ENCODE measurements around the gene ACOT12.

Gene ACOT12

GRCh38 chr5:81313278-81313677 is 80.7 kb downstream of the ACOT12 start:
- H3K4me1 ChIP-seq (ENCODE audit: control insufficient read depth in 1 of 2, insufficient read depth in 1 of 2, low read depth in 1 of 2, low read length in 1 of 2), result no peaks in the 10 kb centered on the region
- no peaks in the 10 kb centered on the region for H3K9me3 ChIP-seq
- no peak overlapping the region for H3K27ac ChIP-seq
- no peaks in the 10 kb centered on the region for H3K27me3 ChIP-seq
- no peak overlapping the region for H3K4me3 ChIP-seq (ENCODE audit: low read depth in 1 of 2, low read length in 1 of 2)
- TF ChIP-seq, protein P1, sequence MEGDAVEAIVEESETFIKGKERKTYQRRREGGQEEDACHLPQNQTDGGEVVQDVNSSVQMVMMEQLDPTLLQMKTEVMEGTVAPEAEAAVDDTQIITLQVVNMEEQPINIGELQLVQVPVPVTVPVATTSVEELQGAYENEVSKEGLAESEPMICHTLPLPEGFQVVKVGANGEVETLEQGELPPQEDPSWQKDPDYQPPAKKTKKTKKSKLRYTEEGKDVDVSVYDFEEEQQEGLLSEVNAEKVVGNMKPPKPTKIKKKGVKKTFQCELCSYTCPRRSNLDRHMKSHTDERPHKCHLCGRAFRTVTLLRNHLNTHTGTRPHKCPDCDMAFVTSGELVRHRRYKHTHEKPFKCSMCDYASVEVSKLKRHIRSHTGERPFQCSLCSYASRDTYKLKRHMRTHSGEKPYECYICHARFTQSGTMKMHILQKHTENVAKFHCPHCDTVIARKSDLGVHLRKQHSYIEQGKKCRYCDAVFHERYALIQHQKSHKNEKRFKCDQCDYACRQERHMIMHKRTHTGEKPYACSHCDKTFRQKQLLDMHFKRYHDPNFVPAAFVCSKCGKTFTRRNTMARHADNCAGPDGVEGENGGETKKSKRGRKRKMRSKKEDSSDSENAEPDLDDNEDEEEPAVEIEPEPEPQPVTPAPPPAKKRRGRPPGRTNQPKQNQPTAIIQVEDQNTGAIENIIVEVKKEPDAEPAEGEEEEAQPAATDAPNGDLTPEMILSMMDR (IDR thresholded peaks at IDR 0.05), result no peak
- H3K36me3 ChIP-seq, result peaks cover 61% of the 10 kb centered on the region

DNA sequence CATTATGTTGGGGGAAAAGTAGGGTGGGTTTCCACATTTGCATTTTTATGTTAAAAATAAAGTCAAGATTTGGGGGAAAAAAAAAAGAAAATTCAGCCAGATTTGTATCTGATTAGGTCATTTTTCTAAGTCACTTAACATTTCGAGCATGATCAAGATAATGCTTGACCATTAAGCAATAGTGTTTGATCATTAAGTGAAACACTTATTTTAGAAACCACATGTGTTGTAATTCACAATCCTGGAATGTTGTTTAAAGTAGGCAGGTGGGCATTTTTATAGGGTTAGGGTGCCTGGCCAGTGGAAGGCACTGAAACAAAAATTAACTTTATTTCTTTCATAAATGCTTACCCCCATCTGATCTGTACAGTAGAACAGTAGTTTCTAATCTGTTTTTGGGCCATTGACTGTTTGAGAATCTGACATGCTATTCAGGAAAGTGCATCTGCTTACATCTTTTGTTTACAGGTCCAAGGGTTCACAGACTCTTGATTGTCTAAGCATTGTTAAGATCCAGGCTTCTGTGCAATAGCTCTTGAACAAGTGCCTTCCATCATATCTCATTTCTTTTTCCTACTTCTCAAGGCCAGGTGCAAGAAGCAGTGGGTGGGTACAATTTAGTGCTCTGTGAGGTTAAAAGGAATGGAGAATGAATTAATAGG is 83.4 kb downstream of the ACOT12 start:
- H3K9me3 ChIP-seq, result no peaks in the 10 kb centered on the region
- H3K4me1 ChIP-seq (ENCODE audit: control insufficient read depth in 1 of 2, insufficient read depth in 1 of 2, low read depth in 1 of 2, low read length in 1 of 2), result no peaks in the 10 kb centered on the region
- no peak overlapping the region for H3K4me3 ChIP-seq (ENCODE audit: low read depth in 1 of 2, low read length in 1 of 2)
- peaks cover 65% of the 10 kb centered on the region for H3K36me3 ChIP-seq
- TF ChIP-seq, protein P1 (IDR thresholded peaks at IDR 0.05), result no peak
- H3K27ac ChIP-seq, result no peak overlapping the region
- no peaks in the 10 kb centered on the region for H3K27me3 ChIP-seq

- H3K36me3 ChIP-seq, result peaks cover 62% of the 10 kb centered on the region
- H3K9me3 ChIP-seq, result no peaks in the 10 kb centered on the region
- no peaks in the 10 kb centered on the region for H3K27me3 ChIP-seq
- H3K4me1 ChIP-seq (ENCODE audit: control insufficient read depth in 1 of 2, insufficient read depth in 1 of 2, low read depth in 1 of 2, low read length in 1 of 2), result no peaks in the 10 kb centered on the region
- H3K4me3 ChIP-seq (ENCODE audit: low read depth in 1 of 2, low read length in 1 of 2), result no peak overlapping the region
- no peak overlapping the region for H3K27ac ChIP-seq
- TF ChIP-seq, protein P1 (IDR thresholded peaks at IDR 0.05), result no peak
Measured at GRCh38 chr5:81308836-81309235, 85.1 kb downstream of the ACOT12 start.

DNA sequence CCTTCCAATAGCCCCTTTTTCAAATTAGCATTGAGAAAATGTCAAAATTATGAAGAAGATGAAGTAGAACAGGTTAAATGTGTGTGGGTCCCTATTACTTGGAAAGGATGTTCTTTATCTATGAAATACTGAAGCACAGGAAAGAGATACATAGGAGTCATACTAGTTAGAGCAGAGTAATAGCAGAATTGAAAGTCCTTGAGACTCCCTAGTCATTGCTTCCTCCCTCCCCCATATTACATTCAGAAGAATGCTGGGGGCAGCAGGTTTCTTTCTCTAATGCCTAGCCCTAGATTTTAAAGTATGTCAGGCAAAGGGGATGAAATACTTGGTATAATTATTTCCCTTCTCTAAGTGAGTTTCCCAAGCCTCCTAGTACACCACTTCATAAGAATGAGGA is 88.1 kb downstream of the ACOT12 start:
- Histone ChIP-seq H3K36me3 (peaks cover 31% of the 10 kb centered on the region), H3K27ac (no peak overlapping the region), H3K27me3 (no peaks in the 10 kb centered on the region), H3K4me3 (ENCODE audit: low read depth in 1 of 2, low read length in 1 of 2) (no peak overlapping the region), H3K4me1 (ENCODE audit: control insufficient read depth in 1 of 2, insufficient read depth in 1 of 2, low read depth in 1 of 2, low read length in 1 of 2) (peaks cover 11 to 13% of the 10 kb centered on the region in 2 experiments), H3K9me3 (no peaks in the 10 kb centered on the region)
- TF ChIP-seq, protein P1 (IDR thresholded peaks at IDR 0.05), result no peak

DNA sequence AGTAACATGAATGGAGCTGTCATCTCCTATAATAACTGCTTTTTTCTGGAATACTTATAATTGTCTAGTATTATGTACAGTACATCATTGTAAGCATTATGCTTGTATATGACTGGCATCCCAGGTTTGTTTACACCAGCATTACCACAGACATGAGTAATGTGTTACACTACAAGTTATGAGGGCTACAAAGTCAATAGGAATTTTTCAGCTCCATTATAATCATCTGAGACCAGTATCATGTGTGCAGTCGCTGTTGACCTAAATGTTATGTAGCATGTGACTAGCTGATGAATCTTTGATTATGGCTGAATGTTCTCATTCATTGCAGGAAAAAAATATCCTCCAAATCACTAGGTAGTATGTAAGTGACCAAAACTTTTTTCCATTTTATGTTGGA is 90.4 kb downstream of the ACOT12 start:
- no peaks in the 10 kb centered on the region for H3K9me3 ChIP-seq
- peaks cover 14% of the 10 kb centered on the region for H3K36me3 ChIP-seq
- H3K27me3 ChIP-seq, result no peaks in the 10 kb centered on the region
- no peak overlapping the region for H3K27ac ChIP-seq
- no peak overlapping the region for H3K4me3 ChIP-seq (ENCODE audit: low read depth in 1 of 2, low read length in 1 of 2)
- TF ChIP-seq, protein P1 (IDR thresholded peaks at IDR 0.05), result no peak
- peaks cover 18 to 29% of the 10 kb centered on the region in 2 experiments for H3K4me1 ChIP-seq (ENCODE audit: control insufficient read depth in 1 of 2, insufficient read depth in 1 of 2, low read depth in 1 of 2, low read length in 1 of 2)

Data from neutrophil (primary cell).